Endodermal cell (in vitro differentiated cells): ENCODE data around the gene PIWIL1. TPM values are rescaled to one million over a fixed set of nuclear protein-coding genes. Genes with fewer than 3 reads are reported as not detected.

Experiments used
- DNase-seq: peaks from one replicate; pipeline ENCODE4 v3.0.0-alpha.2; 2017
- H3K27ac ChIP-seq: 2 replicates; pipeline ENCODE4 v1.5.1; 2013; ENCODE audit warnings: mild to moderate bottlenecking, low read depth, low read length, moderate library complexity
- H3K27me3 ChIP-seq: 2 replicates; pipeline ENCODE4 v1.6.1; 2013; ENCODE audit warnings: mild to moderate bottlenecking, low read length, moderate library complexity; ENCODE audit not compliant: insufficient read depth, control insufficient read depth, poor library complexity, severe bottlenecking
- H3K36me3 ChIP-seq: 2 replicates; pipeline ENCODE4 v1.7.0; 2013; ENCODE audit warnings: mild to moderate bottlenecking, low read length, moderate library complexity; ENCODE audit not compliant: control insufficient read depth, insufficient read depth
- H3K4me1 ChIP-seq: one replicate; pipeline ENCODE4 v1.7.0; 2013; ENCODE audit warnings: low read length; ENCODE audit not compliant: control insufficient read depth, insufficient read depth
- H3K4me3 ChIP-seq: 2 replicates; pipeline ENCODE4 v1.5.1; 2013; ENCODE audit warnings: mild to moderate bottlenecking, low read length, moderate library complexity
- H3K9ac ChIP-seq: 2 replicates; pipeline ENCODE4 v1.6.1; 2013; ENCODE audit warnings: mild to moderate bottlenecking, low read length, moderate library complexity; ENCODE audit not compliant: poor library complexity, severe bottlenecking; ENCODE audit errors: extremely low read depth
- H3K9me3 ChIP-seq: 2 replicates; pipeline ENCODE4 v1.6.1; 2013; ENCODE audit warnings: mild to moderate bottlenecking, low read length, moderate library complexity; ENCODE audit not compliant: control insufficient read depth
- H3K27ac Mint-ChIP-seq: 2 replicates; pipeline ENCODE4 v1.8.0; 2020; ENCODE audit warnings: mixed read lengths
- H3K27me3 Mint-ChIP-seq: 2 replicates; pipeline ENCODE4 v1.8.0; 2021; ENCODE audit warnings: mild to moderate bottlenecking, mixed read lengths; ENCODE audit not compliant: insufficient read depth
- H3K36me3 Mint-ChIP-seq: 2 replicates; pipeline ENCODE4 v1.8.0; 2020; ENCODE audit warnings: low read depth, mixed read lengths
- H3K4me1 Mint-ChIP-seq: 2 replicates; pipeline ENCODE4 v1.8.0; 2020; ENCODE audit warnings: mixed read lengths
- H3K4me3 Mint-ChIP-seq: 2 replicates; pipeline ENCODE4 v1.8.0; 2020; ENCODE audit warnings: mild to moderate bottlenecking, moderate library complexity, mixed read lengths
- H3K9me3 Mint-ChIP-seq: 2 replicates; pipeline ENCODE4 v1.8.0; 2020; ENCODE audit warnings: mild to moderate bottlenecking, mixed read lengths
- WGBS, 2 experiments: methylation state at CpG; one replicate each; pipeline versions ENCODE4 v1.1.5 to v1.1.7; 2013; ENCODE audit warnings: missing lambda C conversion rate in 2 of 2, mixed read lengths in 1 of 2; ENCODE audit not compliant: insufficient coverage in 1 of 2, insufficient read length in 1 of 2; 5-methylcytosine and 5-hydroxymethylcytosine counted together
- total RNA-seq, 2 donors: library from RNA; stranded (reverse); fragmentation: NEBNext Ultra II Directional in 1 of 2; extraction: Animal tissue kit (Norgen Biotek cat#: 25700) in 1 of 2; gene quantifications; 2 replicates in 1 of 2; 3 replicates in 1 of 2; pipeline ENCODE4 v1.2.1, GENCODE V29; 2021
- TF ChIP-seq, protein P1 (sequence below): fragments of 200-600 bp; sonication (generic); conservative IDR thresholded peaks from 2 replicates; pipeline ENCODE4 v1.5.0; 2021; ENCODE audit warnings: antibody characterized with exemption, mild to moderate bottlenecking

The PIWIL1 gene
- total RNA-seq, 2 donors from 2014 or later = not detected

DNA sequence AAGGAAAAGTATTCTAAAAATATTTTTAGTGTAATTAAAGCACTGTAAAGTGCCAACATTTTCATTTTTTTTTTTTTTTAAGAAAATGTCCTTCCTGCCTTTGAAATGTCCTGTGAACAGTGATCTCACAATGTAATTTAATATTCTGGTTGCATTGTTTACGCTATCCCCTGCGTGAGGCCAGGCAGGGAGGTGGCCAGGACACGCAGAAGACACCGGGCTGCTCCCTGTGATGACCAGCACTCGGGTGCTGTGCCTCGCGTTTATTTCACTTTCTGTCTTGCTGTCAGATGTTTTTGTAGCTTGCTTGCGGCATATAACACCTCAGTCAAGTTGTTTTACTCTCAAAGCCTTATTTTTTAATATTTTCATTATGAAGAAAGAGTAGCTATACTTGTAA lies 18.5 kb downstream of the PIWIL1 start:
- no peaks in the 10 kb centered on the region for H3K36me3 ChIP-seq
- peaks cover 11% of the 10 kb centered on the region for H3K27me3 ChIP-seq
- H3K27me3 Mint-ChIP-seq = peaks cover 26% of the 10 kb centered on the region
- TF ChIP-seq, protein P1, sequence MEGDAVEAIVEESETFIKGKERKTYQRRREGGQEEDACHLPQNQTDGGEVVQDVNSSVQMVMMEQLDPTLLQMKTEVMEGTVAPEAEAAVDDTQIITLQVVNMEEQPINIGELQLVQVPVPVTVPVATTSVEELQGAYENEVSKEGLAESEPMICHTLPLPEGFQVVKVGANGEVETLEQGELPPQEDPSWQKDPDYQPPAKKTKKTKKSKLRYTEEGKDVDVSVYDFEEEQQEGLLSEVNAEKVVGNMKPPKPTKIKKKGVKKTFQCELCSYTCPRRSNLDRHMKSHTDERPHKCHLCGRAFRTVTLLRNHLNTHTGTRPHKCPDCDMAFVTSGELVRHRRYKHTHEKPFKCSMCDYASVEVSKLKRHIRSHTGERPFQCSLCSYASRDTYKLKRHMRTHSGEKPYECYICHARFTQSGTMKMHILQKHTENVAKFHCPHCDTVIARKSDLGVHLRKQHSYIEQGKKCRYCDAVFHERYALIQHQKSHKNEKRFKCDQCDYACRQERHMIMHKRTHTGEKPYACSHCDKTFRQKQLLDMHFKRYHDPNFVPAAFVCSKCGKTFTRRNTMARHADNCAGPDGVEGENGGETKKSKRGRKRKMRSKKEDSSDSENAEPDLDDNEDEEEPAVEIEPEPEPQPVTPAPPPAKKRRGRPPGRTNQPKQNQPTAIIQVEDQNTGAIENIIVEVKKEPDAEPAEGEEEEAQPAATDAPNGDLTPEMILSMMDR = no peak
- no peak overlapping the region for H3K27ac Mint-ChIP-seq
- H3K4me1 Mint-ChIP-seq = no peaks in the 10 kb centered on the region
- H3K4me1 ChIP-seq = no peaks in the 10 kb centered on the region
- H3K4me3 ChIP-seq = no peak overlapping the region
- H3K9ac ChIP-seq = no peak overlapping the region
- H3K4me3 Mint-ChIP-seq = no peak overlapping the region
- H3K36me3 Mint-ChIP-seq = no peaks in the 10 kb centered on the region
- DNase-seq = no peak
- H3K9me3 ChIP-seq = no peaks in the 10 kb centered on the region
- no peak overlapping the region for H3K27ac ChIP-seq
- 88 to 94% methylated on average over 7 to 8 of the region's 8 CpGs for WGBS, 2 experiments
- H3K9me3 Mint-ChIP-seq = no peaks in the 10 kb centered on the region

DNA sequence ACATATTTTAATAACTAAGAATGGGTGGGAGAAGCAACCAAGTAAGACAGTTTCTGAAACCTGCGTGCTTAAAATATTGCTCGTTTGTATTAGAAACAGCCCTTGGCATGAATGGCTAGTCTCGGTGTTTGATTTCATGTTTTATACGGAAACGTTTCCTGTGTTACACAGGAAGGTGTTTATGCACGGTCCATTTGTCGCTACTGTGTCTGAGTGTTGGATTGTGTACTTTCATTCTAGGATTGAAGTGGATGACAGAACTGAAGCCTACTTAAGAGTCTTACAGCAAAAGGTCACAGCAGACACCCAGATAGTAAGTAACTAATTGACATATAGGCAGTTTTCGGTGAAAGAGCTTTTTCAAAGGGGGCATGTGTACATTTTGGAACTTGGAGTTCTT lies 19.6 kb downstream of the PIWIL1 start:
- no peak overlapping the region for H3K4me3 ChIP-seq
- TF ChIP-seq, protein P1 = no peak
- no peaks in the 10 kb centered on the region for H3K4me1 Mint-ChIP-seq
- WGBS, 2 experiments = 90 to 93% methylated on average over 8 of the region's 8 CpGs
- peaks cover 29% of the 10 kb centered on the region for H3K27me3 Mint-ChIP-seq
- H3K36me3 Mint-ChIP-seq = no peaks in the 10 kb centered on the region
- no peak for DNase-seq
- no peaks in the 10 kb centered on the region for H3K9me3 Mint-ChIP-seq
- H3K27ac Mint-ChIP-seq = no peak overlapping the region
- H3K27me3 ChIP-seq = peaks cover 15% of the 10 kb centered on the region
- no peaks in the 10 kb centered on the region for H3K36me3 ChIP-seq
- no peak overlapping the region for H3K9ac ChIP-seq
- no peak overlapping the region for H3K27ac ChIP-seq
- H3K9me3 ChIP-seq = no peaks in the 10 kb centered on the region
- H3K4me1 ChIP-seq = no peaks in the 10 kb centered on the region
- no peak overlapping the region for H3K4me3 Mint-ChIP-seq

DNA sequence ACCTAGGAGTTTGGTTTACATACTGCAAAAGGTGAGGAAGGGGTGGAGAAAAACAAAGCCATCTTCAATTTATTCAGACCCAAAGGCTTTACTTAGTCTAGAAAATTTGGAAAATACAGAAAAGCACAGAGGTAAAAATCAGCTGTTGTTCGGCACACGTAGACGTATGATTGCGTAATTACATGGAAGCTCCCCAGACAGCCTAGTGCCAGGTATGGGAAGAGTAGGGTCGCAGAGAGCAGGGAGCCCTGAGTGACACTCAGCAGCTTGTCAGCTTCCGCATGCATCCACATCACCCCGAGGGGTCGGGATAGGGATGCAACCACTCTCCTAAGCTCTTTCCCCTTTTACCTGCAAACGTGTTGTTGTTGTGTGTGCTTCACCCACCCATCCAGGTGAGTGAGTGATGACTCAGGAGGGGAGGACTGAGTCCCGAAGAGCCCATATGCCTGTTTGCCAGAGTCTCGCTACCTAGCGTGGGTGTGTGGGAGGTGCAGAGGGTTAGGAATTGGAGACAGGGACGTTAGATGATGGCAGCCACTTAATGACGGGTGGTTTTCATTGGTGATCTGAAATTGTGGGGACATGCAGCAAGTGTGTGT lies 20.1 kb downstream of the PIWIL1 start:
- no peaks in the 10 kb centered on the region for H3K36me3 Mint-ChIP-seq
- no peaks in the 10 kb centered on the region for H3K36me3 ChIP-seq
- TF ChIP-seq, protein P1 = no peak
- no peaks in the 10 kb centered on the region for H3K4me1 ChIP-seq
- DNase-seq = peak; percentile 63
- peaks cover 15% of the 10 kb centered on the region for H3K27me3 ChIP-seq
- H3K4me1 Mint-ChIP-seq = no peaks in the 10 kb centered on the region
- WGBS, 2 experiments = 76 to 83% methylated on average over 10 to 14 of the region's 14 CpGs
- H3K9ac ChIP-seq = no peak overlapping the region
- H3K27ac ChIP-seq = no peak overlapping the region
- H3K4me3 Mint-ChIP-seq = no peak overlapping the region
- peaks cover 24% of the 10 kb centered on the region for H3K27me3 Mint-ChIP-seq
- no peak overlapping the region for H3K27ac Mint-ChIP-seq
- no peak overlapping the region for H3K4me3 ChIP-seq
- no peaks in the 10 kb centered on the region for H3K9me3 ChIP-seq
- H3K9me3 Mint-ChIP-seq = no peaks in the 10 kb centered on the region
